HUES48 (cell line): ENCODE results near the gene PCDHGC4.
A peak's percentile ranks its signal among the peaks of the same experiment; 100 is the strongest.

ENCODE experiments used
- H3K27ac ChIP-seq: one replicate; pipeline ENCODE4 v1.7.0; 2013; ENCODE audit warnings: low read depth, low read length, inconsistent platforms
- H3K27me3 ChIP-seq: 2 replicates; pipeline ENCODE4 v1.6.1; 2013; ENCODE audit warnings: mild to moderate bottlenecking, low read length; ENCODE audit not compliant: control insufficient read depth, insufficient read depth
- H3K36me3 ChIP-seq: 2 replicates; pipeline ENCODE4 v1.6.1; 2013; ENCODE audit warnings: low read length; ENCODE audit not compliant: control insufficient read depth, insufficient read depth
- H3K4me1 ChIP-seq: 2 replicates; pipeline ENCODE4 v1.6.1; 2013; ENCODE audit warnings: mild to moderate bottlenecking, low read length; ENCODE audit not compliant: control insufficient read depth, insufficient read depth
- H3K4me3 ChIP-seq: 2 replicates; pipeline ENCODE4 v1.5.1; 2013; ENCODE audit warnings: mild to moderate bottlenecking, low read depth, low read length
- H3K9ac ChIP-seq: 2 replicates; pipeline ENCODE4 v1.6.1; 2013; ENCODE audit warnings: mild to moderate bottlenecking, low read depth, low read length, moderate library complexity
- H3K9me3 ChIP-seq: 2 replicates; pipeline ENCODE4 v1.6.1; 2013; ENCODE audit warnings: low read length; ENCODE audit not compliant: control insufficient read depth, insufficient read depth

The PCDHGC4 gene

DNA sequence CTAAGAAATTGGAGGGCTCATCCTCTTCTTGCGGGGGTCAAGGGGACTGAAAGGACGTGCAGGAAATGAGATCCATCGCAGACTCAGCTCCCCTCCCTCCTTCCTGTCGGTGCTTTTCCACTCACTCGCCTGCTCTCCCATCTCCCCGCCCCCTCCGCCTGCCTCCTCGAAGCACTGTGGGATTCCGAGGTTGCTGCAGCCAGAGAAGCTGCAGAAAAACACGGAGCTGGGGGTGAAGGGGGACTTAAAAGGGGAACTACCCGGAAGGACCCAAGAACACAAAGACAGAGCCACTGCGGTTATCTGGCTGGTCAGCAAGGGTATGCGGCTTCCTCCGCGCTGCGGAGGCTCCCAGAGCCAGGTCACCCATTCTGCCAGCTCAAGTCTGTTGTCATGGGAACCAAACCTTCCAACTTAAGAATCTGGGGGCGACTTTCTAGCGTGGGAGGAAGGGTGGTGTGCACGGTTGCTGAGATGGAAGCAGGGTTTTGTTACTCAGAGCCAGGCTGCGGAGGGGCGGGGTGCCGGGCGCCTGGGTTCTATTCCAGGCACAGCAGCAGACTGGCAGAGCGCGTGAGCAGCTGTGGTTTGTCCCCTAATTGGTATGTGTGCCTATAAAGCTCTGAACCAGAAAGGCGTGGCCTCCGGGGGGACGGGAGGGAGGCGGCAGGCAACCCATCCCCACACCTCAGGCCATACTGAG, 28.9 kb downstream of the PCDHGC4 start:
- Histone ChIP-seq H3K4me1 (peaks cover 24% of the 10 kb centered on the region), H3K4me3 (peak overlapping the region; percentile 78)

DNA sequence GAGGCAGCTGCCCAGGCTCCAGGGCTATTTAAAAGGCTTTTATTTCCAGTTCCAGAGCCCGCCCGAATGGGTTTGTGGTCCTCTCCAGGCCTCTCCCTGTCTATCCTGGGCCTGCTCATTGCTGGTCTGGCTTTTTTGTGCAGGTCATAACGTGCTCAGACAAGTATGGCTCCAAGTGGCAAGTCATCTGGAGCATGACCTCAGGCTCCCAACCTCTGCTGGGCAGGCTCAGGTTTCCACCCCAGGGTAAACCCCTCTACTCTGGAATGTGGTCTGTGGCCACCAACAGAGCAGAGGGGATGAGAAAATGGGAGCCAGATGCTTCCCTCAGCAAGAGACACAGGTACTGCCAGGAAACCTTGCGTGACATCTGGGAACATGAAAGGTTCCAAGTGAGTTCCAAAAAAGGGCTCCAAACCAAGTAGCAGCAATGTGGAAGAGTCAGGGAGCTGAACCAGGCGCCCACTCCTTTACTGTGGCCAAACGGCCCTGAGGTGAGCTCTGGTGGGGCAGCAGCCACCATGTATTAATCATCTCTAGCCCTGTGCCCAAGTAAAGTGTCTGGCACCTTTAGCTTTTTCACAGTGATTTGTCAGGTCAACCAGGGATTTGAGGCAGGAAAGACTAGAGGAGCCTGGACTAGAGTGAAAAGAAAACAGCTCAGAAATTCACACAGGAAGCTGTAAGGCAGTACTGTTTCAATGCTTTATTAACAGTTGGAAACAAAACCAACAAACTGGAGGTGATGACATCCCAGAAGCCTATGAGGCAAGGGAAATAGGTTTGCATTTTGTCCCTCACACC, 29.7 kb downstream of the PCDHGC4 start:
- peak overlapping the region; percentile 49; the same call in 1 of the 2 replicates for H3K9ac ChIP-seq
- peak overlapping the region; percentile 93 for H3K27ac ChIP-seq
- peaks cover 4% of the 10 kb centered on the region for H3K27me3 ChIP-seq
- H3K36me3 ChIP-seq = peaks cover 28% of the 10 kb centered on the region
- H3K4me1 ChIP-seq = peaks cover 19% of the 10 kb centered on the region
- no peaks in the 10 kb centered on the region for H3K9me3 ChIP-seq
- H3K4me3 ChIP-seq = peak overlapping the region; percentile 78

More for the DNA sequence above, 28.9 kb downstream of the PCDHGC4 start:
- Histone ChIP-seq H3K36me3 (peaks cover 20% of the 10 kb centered on the region), H3K9ac (peak overlapping the region; percentile 49), H3K27me3 (peaks cover 4% of the 10 kb centered on the region), H3K9me3 (no peaks in the 10 kb centered on the region), H3K27ac (peak overlapping the region; percentile 93)

DNA sequence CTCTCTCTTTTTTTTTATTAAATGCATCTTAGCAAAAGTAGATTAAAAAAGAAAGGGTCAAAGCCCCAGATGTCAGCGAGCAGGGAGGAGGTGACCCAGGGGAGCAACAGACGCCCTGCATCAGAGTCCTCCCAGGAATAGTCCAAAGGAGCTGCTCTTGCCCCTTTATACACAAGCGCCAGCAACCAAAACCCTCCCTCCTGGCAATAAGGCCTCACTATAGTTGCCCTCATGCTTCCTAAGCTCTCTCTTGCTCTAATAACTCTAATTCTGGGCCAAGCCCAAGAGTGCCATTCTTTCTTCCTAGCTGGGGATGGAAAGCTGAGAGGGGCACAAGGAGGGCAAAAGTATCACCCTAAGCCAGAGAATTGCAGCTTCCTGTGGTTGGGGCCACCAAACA, 30.3 kb downstream of the PCDHGC4 start:
- Histone ChIP-seq H3K27me3 (peaks cover 4% of the 10 kb centered on the region), H3K4me3 (no peak overlapping the region), H3K9ac (no peak overlapping the region), H3K9me3 (no peaks in the 10 kb centered on the region), H3K27ac (peak overlapping the region; percentile 93), H3K4me1 (peaks cover 19% of the 10 kb centered on the region), H3K36me3 (peaks cover 34% of the 10 kb centered on the region)

DNA sequence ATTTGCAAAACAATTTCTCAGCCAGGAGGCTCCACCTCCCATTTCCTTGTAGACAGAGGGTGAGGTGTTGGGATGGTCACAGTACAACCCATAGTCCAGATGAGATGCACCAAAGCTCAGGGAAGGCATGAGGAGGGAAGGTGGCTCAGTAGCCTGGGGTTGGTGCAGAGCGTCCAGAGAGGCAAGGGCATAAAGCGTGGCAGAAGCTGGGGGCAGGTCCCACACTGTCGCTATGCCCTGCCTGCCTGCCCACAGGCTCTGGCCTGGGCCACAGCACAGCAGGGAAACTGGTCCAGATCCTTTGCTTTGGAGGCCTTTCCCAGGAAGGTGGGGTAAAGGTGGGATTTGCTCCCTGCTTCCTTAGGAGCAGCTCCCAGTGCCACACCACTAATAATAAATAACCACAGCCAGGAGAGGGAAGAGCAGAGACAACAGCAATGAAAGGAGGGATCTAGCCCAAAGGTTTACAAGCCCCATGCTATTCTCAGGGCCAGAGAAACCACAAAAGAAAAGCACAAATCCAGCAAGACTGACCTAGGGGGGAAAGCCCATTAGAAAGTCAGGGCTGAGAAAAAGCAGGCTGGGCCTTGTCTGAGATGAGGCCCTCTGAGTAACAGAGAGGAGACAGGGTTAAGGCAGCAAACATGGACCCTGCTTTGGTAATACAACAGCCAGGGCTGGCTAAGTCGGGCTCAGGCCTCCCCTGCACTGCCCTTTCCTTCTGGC, 31.3 kb downstream of the PCDHGC4 start:
- Histone ChIP-seq H3K27me3 (peaks cover 4% of the 10 kb centered on the region), H3K9ac (no peak overlapping the region), H3K4me1 (peaks cover 19% of the 10 kb centered on the region), H3K4me3 (no peak overlapping the region), H3K36me3 (peaks cover 39% of the 10 kb centered on the region), H3K27ac (no peak overlapping the region), H3K9me3 (no peaks in the 10 kb centered on the region)

DNA sequence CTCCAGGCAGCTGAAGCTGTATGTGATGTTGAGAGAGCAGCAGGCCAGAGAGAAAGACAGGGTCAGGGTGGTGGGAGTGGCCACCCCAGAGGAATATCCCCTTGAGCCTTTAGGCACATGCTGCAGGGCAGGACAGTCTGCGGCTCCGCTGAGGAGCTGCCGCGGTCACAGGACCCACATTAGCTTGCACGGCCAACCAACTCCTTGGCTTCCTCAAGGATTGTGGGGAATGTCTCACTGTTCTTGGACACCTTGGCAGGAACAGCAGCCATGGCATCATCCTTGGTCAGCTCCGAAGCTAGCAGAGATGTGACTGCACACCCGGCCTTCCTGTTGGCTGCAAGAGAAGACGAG, 31.8 kb downstream of the PCDHGC4 start:
- Histone ChIP-seq H3K4me3 (no peak overlapping the region), H3K27ac (no peak overlapping the region), H3K27me3 (peaks cover 4% of the 10 kb centered on the region), H3K9me3 (no peaks in the 10 kb centered on the region), H3K4me1 (peaks cover 19% of the 10 kb centered on the region), H3K9ac (no peak overlapping the region), H3K36me3 (peaks cover 44% of the 10 kb centered on the region)

DNA sequence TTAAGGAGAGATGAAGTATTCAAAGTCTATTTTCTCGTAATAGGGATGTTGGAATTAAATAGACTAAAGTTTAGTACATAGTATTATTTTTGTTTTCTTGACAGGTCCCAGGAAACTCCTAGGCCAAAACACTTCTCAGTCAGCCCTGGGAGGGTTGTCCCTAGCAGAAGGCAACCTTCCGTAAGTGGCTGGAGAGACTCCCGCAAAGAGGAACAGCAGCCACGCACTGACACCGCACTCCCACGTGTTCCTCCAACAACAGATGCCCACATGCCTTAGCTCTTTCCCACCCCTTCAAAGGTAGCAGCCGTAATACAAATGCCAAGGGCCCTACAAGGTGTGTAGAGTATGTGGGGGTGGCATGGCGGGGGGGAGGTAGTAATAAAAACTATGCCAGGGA, 32.5 kb downstream of the PCDHGC4 start:
- H3K4me1 ChIP-seq = peaks cover 19% of the 10 kb centered on the region
- no peak overlapping the region for H3K9ac ChIP-seq
- peaks cover 51% of the 10 kb centered on the region for H3K36me3 ChIP-seq
- no peak overlapping the region for H3K27ac ChIP-seq
- no peaks in the 10 kb centered on the region for H3K9me3 ChIP-seq
- peaks cover 4% of the 10 kb centered on the region for H3K27me3 ChIP-seq
- no peak overlapping the region for H3K4me3 ChIP-seq

DNA sequence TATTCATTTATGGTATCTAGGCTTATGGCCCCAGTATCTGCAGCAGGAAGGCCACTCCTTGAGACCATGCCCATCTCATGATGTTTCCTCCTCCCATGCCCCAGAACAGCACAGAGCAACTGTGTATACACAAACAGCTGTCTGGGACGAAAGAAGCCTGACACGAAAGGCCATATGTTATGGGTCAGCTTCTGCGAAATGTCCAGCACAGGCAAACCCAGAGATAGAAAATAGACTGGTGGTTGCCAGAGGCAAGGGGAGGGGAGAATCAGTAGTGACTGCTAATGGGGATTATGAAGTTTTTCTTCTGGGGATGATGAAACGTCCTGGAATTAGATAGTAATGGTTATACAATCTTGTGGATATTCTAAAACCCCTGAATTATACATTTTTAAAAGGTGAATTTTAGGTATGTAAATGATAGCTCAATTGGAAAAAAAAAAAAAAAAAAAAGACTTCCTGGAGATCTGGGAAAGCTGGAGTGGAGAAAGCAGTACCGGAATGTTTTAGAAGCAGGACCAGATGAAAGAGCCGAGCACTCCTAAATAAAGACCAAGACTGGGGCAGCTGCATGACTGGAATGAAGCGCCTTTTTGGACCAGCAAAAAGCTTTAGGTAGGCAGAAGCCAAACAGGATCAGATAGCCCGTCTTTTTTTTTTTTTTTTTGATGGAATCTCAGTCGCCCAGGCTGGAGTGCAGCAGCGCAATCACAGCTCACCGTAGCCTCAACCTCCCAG, 33.2 kb downstream of the PCDHGC4 start:
- Histone ChIP-seq H3K36me3 (peaks cover 58% of the 10 kb centered on the region), H3K4me3 (no peak overlapping the region), H3K27ac (no peak overlapping the region), H3K27me3 (peaks cover 1% of the 10 kb centered on the region), H3K9ac (no peak overlapping the region), H3K4me1 (peaks cover 19% of the 10 kb centered on the region), H3K9me3 (no peaks in the 10 kb centered on the region)

DNA sequence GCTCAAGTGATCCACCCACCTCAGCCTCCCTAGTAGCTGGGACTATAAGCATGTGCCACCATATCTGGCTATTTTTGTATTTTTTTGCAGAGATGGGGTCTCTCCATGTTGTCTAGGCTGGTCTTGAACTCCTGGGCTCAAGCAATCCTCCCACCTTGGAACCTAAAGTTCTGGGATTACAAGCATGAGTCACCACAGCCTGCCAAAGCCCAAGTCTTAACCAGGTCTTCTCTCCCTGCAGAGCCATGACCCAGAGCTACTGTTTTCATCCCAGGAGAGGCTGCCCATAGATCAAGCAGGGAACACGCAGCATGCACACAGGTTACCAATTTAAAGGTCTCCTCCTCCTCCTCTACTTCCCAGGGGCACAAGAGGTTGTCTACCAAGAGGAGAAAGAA, 33.8 kb downstream of the PCDHGC4 start:
- peaks cover 19% of the 10 kb centered on the region for H3K4me1 ChIP-seq
- no peaks in the 10 kb centered on the region for H3K9me3 ChIP-seq
- H3K36me3 ChIP-seq = peaks cover 64% of the 10 kb centered on the region
- no peak overlapping the region for H3K27ac ChIP-seq
- no peaks in the 10 kb centered on the region for H3K27me3 ChIP-seq
- no peak overlapping the region for H3K4me3 ChIP-seq
- H3K9ac ChIP-seq = no peak overlapping the region

DNA sequence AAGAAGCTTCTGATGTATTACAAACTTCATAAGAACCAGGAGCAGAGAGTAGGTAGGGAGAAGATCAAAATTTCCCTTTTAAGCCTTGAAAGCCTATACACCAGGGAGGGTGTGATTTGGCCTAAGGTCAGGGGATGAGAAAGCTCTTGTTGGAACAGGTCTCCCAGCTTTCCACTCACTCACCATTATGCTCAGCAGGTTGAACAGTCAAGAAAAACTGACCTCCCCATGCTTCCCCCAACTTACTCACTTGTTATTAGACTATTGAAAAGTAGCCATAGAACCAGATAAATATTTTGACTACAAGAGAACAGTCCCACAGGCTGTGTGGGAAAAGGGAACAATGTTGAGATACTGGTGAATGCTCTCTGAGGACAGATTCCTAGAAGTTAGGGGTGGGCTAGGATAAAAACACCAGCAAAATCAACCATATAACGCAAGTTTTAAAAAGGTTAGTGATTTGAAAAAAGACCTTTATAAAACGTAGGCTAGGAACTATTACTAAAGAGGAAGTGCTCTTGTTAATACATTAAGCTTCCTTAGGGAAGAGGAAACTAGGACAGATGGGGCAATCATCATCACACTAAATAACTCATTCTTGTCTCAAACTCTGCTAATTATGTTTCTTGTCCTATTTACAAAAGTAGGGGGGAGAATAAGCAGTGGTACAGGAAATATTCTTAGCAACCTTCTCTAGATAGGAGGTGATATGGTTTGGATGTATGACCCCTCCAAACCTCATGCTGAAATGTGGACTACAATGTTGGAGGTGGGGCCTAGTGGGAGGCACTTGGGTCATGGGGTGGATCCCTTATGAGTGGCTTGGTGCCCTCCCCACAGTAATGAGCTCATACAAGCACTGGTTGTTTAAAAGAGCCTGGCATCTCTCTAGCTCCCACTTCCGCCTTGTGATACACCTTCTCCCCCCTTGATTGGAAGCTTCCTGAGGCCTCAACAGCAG, 35.1 kb downstream of the PCDHGC4 start:
- Histone ChIP-seq H3K27ac (no peak overlapping the region), H3K4me3 (no peak overlapping the region), H3K9me3 (no peaks in the 10 kb centered on the region), H3K36me3 (peaks cover 69% of the 10 kb centered on the region), H3K27me3 (no peaks in the 10 kb centered on the region), H3K4me1 (peaks cover 13% of the 10 kb centered on the region), H3K9ac (no peak overlapping the region)
